ENCODE measurements around the gene GRIA4. TPM values are rescaled to one million over a fixed set of nuclear protein-coding genes. Genes with fewer than 3 reads are reported as not detected.
A peak's percentile ranks its signal among the peaks of the same experiment; 100 is the strongest.

GRIA4 gene
- polyA plus RNA-seq (2011; rRNA removed) = not detected in 2 replicates
- polyA minus RNA-seq (2011; rRNA and poly(A)+ RNA removed) = not detected in 2 replicates

- H3K36me3 ChIP-seq (ENCODE audit: control insufficient read depth, insufficient read depth, low read length) = no peaks in the 10 kb centered on the region
- POLR2A ChIA-PET = no interaction called here
- H3K4me3 ChIP-seq (ENCODE audit: low read depth, low read length) = peak within 1 kb of the TSS; percentile 34
- CTCF ChIA-PET = no interaction called here
- H3K27me3 ChIP-seq (ENCODE audit: control insufficient read depth, insufficient read depth, low read length) = peaks cover 19% of the 10 kb centered on the region
- TF ChIP-seq, protein P1, sequence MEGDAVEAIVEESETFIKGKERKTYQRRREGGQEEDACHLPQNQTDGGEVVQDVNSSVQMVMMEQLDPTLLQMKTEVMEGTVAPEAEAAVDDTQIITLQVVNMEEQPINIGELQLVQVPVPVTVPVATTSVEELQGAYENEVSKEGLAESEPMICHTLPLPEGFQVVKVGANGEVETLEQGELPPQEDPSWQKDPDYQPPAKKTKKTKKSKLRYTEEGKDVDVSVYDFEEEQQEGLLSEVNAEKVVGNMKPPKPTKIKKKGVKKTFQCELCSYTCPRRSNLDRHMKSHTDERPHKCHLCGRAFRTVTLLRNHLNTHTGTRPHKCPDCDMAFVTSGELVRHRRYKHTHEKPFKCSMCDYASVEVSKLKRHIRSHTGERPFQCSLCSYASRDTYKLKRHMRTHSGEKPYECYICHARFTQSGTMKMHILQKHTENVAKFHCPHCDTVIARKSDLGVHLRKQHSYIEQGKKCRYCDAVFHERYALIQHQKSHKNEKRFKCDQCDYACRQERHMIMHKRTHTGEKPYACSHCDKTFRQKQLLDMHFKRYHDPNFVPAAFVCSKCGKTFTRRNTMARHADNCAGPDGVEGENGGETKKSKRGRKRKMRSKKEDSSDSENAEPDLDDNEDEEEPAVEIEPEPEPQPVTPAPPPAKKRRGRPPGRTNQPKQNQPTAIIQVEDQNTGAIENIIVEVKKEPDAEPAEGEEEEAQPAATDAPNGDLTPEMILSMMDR (IDR thresholded peaks at IDR 0.05; ENCODE audit: insufficient read depth, low read depth, low read length) = no peak
- DNase-seq (ENCODE audit: low read depth) = no peak
Measured at GRCh38 chr11:105609832-105610781, at the start of gene GRIA4. Gene GRIA4, plus strand, starts transcription at chr11:105610073. Its CDS starts 925 bp downstream, at chr11:105610998.

DNA sequence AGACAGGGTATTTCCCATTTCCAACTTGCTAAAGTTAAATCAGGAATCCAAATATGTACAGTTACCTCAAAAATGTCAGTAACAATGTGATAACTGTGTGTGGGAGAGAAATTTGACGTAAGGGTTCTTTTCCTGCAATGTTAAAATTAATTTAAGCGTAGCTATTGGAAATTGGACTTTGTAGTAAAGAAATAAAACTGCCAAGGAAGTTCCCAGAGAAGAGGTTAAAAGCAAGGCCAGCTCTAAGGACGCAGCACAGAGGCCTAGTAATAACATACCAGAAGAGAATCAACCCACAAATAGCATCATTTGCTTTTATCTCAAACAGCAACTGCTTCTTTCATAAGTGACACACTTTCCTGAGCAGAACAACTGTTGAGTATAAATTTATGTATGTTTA lies 36.8 kb upstream of the GRIA4 start:
- Histone ChIP-seq H3K4me3 (ENCODE audit: low read depth, low read length) (no peak overlapping the region), H3K36me3 (ENCODE audit: control insufficient read depth, insufficient read depth, low read length) (no peaks in the 10 kb centered on the region), H3K27me3 (ENCODE audit: control insufficient read depth, insufficient read depth, low read length) (no peaks in the 10 kb centered on the region)
- TF ChIP-seq, protein P1 (IDR thresholded peaks at IDR 0.05; ENCODE audit: insufficient read depth, low read depth, low read length) = no peak
- no peak for DNase-seq (ENCODE audit: low read depth)
- ChIA-PET POLR2A (no interaction called here), CTCF (no interaction called here)

- CTCF ChIA-PET = no interaction called here
- H3K36me3 ChIP-seq (ENCODE audit: control insufficient read depth, insufficient read depth, low read length) = no peaks in the 10 kb centered on the region
- H3K27me3 ChIP-seq (ENCODE audit: control insufficient read depth, insufficient read depth, low read length) = no peaks in the 10 kb centered on the region
- POLR2A ChIA-PET = no interaction called here
- no peak overlapping the region for H3K4me3 ChIP-seq (ENCODE audit: low read depth, low read length)
- DNase-seq (ENCODE audit: low read depth) = no peak
- TF ChIP-seq, protein P1 (IDR thresholded peaks at IDR 0.05; ENCODE audit: insufficient read depth, low read depth, low read length) = no peak
Measured at GRCh38 chr11:105574974-105575373, 34.9 kb upstream of the GRIA4 start.

DNA sequence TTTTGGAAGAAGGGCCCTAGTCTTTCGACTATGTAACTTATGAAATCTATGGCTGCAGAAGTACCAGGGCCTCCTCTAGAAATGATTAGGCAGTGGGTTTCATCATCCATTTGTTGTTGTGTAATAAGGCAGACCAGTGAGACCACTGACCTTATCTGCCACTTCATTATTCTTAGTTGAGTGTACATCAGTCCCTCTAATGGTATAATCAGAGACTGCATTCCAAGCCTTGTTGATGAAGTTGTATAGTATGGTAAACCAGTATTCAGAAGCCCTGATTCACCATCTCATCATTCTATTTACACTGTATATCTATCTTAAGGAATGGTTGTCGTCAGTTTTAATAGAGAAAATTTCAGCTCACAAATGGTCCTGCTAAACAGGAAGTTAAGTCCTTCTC lies 32.2 kb upstream of the GRIA4 start:
- CTCF ChIA-PET = no interaction called here

DNA sequence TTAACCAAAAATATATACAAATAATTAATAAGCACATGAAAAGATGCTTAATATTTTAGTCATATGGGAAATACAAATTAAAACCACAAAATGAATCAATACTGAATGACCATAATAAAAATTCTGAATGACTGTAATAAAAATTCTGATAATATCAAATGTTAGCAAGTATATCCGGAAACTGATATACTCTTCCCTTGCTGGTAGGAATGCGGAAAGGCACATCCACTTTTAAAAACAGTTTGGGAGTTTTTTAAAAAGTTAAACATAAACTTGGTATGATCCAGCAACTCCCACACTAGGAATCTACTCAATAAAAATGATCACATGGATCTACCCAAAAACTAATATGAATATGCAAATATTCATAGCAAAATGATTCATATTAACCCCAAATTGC lies 30.8 kb upstream of the GRIA4 start:
- DNase-seq (ENCODE audit: low read depth) = no peak
- Histone ChIP-seq H3K27me3 (ENCODE audit: control insufficient read depth, insufficient read depth, low read length) (no peaks in the 10 kb centered on the region), H3K4me3 (ENCODE audit: low read depth, low read length) (no peak overlapping the region), H3K36me3 (ENCODE audit: control insufficient read depth, insufficient read depth, low read length) (no peaks in the 10 kb centered on the region)
- TF ChIP-seq, protein P1 (IDR thresholded peaks at IDR 0.05; ENCODE audit: insufficient read depth, low read depth, low read length) = no peak
- ChIA-PET CTCF (no interaction called here), POLR2A (no interaction called here)

More for the DNA sequence above, 32.2 kb upstream of the GRIA4 start:
- no peak for DNase-seq (ENCODE audit: low read depth)
- H3K4me3 ChIP-seq (ENCODE audit: low read depth, low read length) = no peak overlapping the region
- H3K27me3 ChIP-seq (ENCODE audit: control insufficient read depth, insufficient read depth, low read length) = no peaks in the 10 kb centered on the region
- no peaks in the 10 kb centered on the region for H3K36me3 ChIP-seq (ENCODE audit: control insufficient read depth, insufficient read depth, low read length)
- POLR2A ChIA-PET = no interaction called here
- TF ChIP-seq, protein P1 (IDR thresholded peaks at IDR 0.05; ENCODE audit: insufficient read depth, low read depth, low read length) = no peak
